PC-9 (cell line): ENCODE data around the gene DVL1. TPM values are rescaled to one million over a fixed set of nuclear protein-coding genes. Genes with fewer than 3 reads are reported as not detected.

Experiments
- BruUV-seq: library from RNA; stranded (reverse); fragments of 400-500 nt; replicated peaks from 2 replicates; lab custom pipeline; 2021; lab: Mats Ljungman, UMichigan
- CTCF ChIA-PET: fragments of 300-600 bp; sonication (Branson Sonifier 250); formaldehyde crosslinking; loops from one replicate; lab custom pipeline; 2022; ENCODE audit warnings: antibody characterized with exemption; lab: Charles Lee
- POLR2A ChIA-PET: fragments of 300-600 bp; sonication (Branson Sonifier 250); formaldehyde crosslinking; loops from one replicate; lab custom pipeline; 2022; ENCODE audit warnings: antibody characterized with exemption; ENCODE audit not compliant: unreplicated experiment; lab: Charles Lee
- DNase-seq, 2 experiments: peaks; one replicate each; pipeline versions ENCODE4 v3.0.0 to v3.0.0-alpha.2; 2015 to 2022; ENCODE audit warnings: mixed read lengths in 1 of 2
- H2AFZ ChIP-seq: fragments of 200-600 bp; sonication (generic); 2 replicates; pipeline ENCODE4 v1.8.1; 2017; ENCODE audit warnings: antibody characterized with exemption
- H3F3A ChIP-seq: fragments of 200-600 bp; sonication (generic); 2 replicates; pipeline ENCODE4 v1.8.1; 2017; ENCODE audit warnings: antibody characterized with exemption, mild to moderate bottlenecking, low read depth; ENCODE audit not compliant: insufficient read depth
- H3K27ac ChIP-seq: fragments of 200-600 bp; sonication (generic); 2 replicates; pipeline ENCODE4 v1.6.1; 2016; ENCODE audit warnings: mixed run types
- H3K27me3 ChIP-seq: fragments of 200-600 bp; sonication (generic); 2 replicates; pipeline ENCODE4 v1.6.1; 2016; ENCODE audit warnings: low read depth, mixed run types; ENCODE audit not compliant: insufficient read depth
- H3K36me3 ChIP-seq: fragments of 200-600 bp; sonication (generic); 2 replicates; pipeline ENCODE4 v1.6.1; 2016; ENCODE audit warnings: low read depth, mixed run types
- H3K4me1 ChIP-seq: fragments of 200-600 bp; sonication (generic); replicated peaks from 2 replicates; pipeline ENCODE4 v1.6.1; 2016; ENCODE audit warnings: mixed run types; ENCODE audit not compliant: insufficient read depth
- H3K4me2 ChIP-seq: fragments of 200-600 bp; sonication (generic); 2 replicates; pipeline ENCODE4 v1.6.1; 2017; ENCODE audit warnings: mixed run types
- H3K4me3 ChIP-seq: fragments of 200-600 bp; sonication (generic); 2 replicates; pipeline ENCODE4 v1.6.1; 2016; ENCODE audit warnings: mixed run types
- H3K79me2 ChIP-seq: fragments of 200-600 bp; sonication (generic); 2 replicates; pipeline ENCODE4 v1.6.1; 2017; ENCODE audit warnings: low read depth, mixed run types
- H3K9me2 ChIP-seq: fragments of 200-600 bp; sonication (generic); 2 replicates; pipeline ENCODE4 v1.8.1; 2017; ENCODE audit warnings: mild to moderate bottlenecking; ENCODE audit not compliant: insufficient read depth
- H3K9me3 ChIP-seq: fragments of 200-600 bp; sonication (generic); 2 replicates; pipeline ENCODE4 v1.8.1; 2016; ENCODE audit warnings: low read depth; ENCODE audit not compliant: insufficient read depth
- H4K20me1 ChIP-seq: fragments of 200-600 bp; sonication (generic); 2 replicates; pipeline ENCODE4 v1.8.1; 2017; ENCODE audit not compliant: insufficient read depth
- CTCF ChIP-seq: fragments of 200-600 bp; sonication (generic); conservative IDR thresholded peaks from 2 replicates; pipeline ENCODE4 v1.6.1; 2017; ENCODE audit warnings: mixed run types, antibody characterized with exemption, mild to moderate bottlenecking, moderate library complexity
- EZH2 ChIP-seq: fragments of 200-600 bp; sonication (generic); IDR thresholded peaks from 2 replicates; pipeline ENCODE4 v1.8.0; 2017; ENCODE audit warnings: antibody characterized with exemption, low read depth
- intact Hi-C: fragments of 100-400 bp; cut with micrococcal nuclease; formaldehyde crosslinking; loops from one replicate; pipeline ENCODE4 v1.10.0; 2022; ENCODE audit not compliant: unreplicated experiment
- total RNA-seq: library from RNA; stranded (reverse); gene quantifications from 2 replicates; pipeline ENCODE4 v1.2.3, GENCODE V29; 2021

Gene DVL1
- total RNA-seq, 1 experiment from 2014 or later, result 95.8 TPM

- no peaks in the 10 kb centered on the region for H3K9me3 ChIP-seq
- H3K4me2 ChIP-seq, result peak overlapping the region; percentile 65
- no peaks in the 10 kb centered on the region for H3F3A ChIP-seq
- no peaks in the 10 kb centered on the region for H3K36me3 ChIP-seq
- H3K4me3 ChIP-seq, result no peak overlapping the region
- H2AFZ ChIP-seq, result no peak overlapping the region
- no peaks in the 10 kb centered on the region for H4K20me1 ChIP-seq
- no peaks in the 10 kb centered on the region for H3K79me2 ChIP-seq
- H3K27me3 ChIP-seq, result no peaks in the 10 kb centered on the region
- intact Hi-C loops, result loop anchor here (2.0 to 5.0 kb wide), 2 partner anchors 168 to 309 kb away; partner anchors contain the start of gene PERM1
- H3K27ac ChIP-seq, result no peak overlapping the region
- no peaks in the 10 kb centered on the region for H3K9me2 ChIP-seq
- TF ChIP-seq EZH2, result no peak
- no peak for TF ChIP-seq CTCF
- ChIA-PET CTCF (interaction anchor here (0.6 to 1.2 kb wide), 5 partner anchors 9 to 170 kb away, joined by 3 to 7 read pairs (median 4); no protein-coding TSS in a partner anchor), POLR2A (interaction anchor here (0.6 kb wide), 2 partner anchors 14 to 18 kb away, joined by 3 to 16 read pairs; no protein-coding TSS in a partner anchor)
- H3K4me1 ChIP-seq, result peaks cover 16% of the 10 kb centered on the region
- DNase-seq, result peak in 1 of 2 experiments; percentile 64
- BruUV-seq, result no TSS peak
Measured at GRCh38 chr1:1291023-1291528, 58.1 kb downstream of the DVL1 start.

DNA sequence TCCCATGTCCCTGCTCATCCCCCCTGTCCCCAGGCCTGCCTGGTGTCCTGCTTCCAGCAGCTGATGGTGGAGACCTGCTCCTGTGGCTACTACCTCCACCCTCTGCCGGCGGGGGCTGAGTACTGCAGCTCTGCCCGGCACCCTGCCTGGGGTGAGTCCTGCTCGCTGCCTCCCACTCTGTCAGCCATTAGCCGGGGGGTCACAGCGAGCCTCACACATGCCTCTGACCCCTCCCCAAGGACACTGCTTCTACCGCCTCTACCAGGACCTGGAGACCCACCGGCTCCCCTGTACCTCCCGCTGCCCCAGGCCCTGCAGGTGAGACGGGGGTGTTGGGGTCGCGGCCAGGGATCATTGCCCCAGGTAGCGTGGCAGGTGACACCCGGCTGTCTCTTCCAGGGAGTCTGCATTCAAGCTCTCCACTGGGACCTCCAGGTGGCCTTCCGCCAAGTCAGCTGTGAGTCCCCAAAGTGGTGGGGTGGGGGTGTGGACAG is 58.9 kb downstream of the DVL1 start:
- intact Hi-C loops, result loop anchor here (2.0 to 5.0 kb wide), 2 partner anchors 167 to 308 kb away; partner anchors contain the start of gene PERM1
- peak; percentile 56 to 78 for DNase-seq
- H3K9me2 ChIP-seq, result no peaks in the 10 kb centered on the region
- H3K79me2 ChIP-seq, result no peaks in the 10 kb centered on the region
- ChIA-PET CTCF (interaction anchor here (0.6 to 0.7 kb wide), 3 partner anchors 9 to 221 kb away, joined by 3 to 4 read pairs (median 3); partner anchors contain the start of gene RNF223), POLR2A (interaction anchor here (0.6 kb wide), 1 partner anchor 15 kb away, joined by 3 read pairs; no protein-coding TSS in a partner anchor)
- no peak for TF ChIP-seq EZH2
- peak; percentile 80 for TF ChIP-seq CTCF
- H3K4me1 ChIP-seq, result peaks cover 16% of the 10 kb centered on the region
- no peak overlapping the region for H3K4me3 ChIP-seq
- no peaks in the 10 kb centered on the region for H3K9me3 ChIP-seq
- H3K4me2 ChIP-seq, result peak overlapping the region; percentile 65; the same call in 1 of the 2 replicates
- H2AFZ ChIP-seq, result no peak overlapping the region
- no peaks in the 10 kb centered on the region for H3K27me3 ChIP-seq
- no peaks in the 10 kb centered on the region for H4K20me1 ChIP-seq
- no peaks in the 10 kb centered on the region; the same call in 1 of the 2 replicates for H3F3A ChIP-seq
- no peak overlapping the region for H3K27ac ChIP-seq
- no peaks in the 10 kb centered on the region for H3K36me3 ChIP-seq
- no TSS peak for BruUV-seq

DNA sequence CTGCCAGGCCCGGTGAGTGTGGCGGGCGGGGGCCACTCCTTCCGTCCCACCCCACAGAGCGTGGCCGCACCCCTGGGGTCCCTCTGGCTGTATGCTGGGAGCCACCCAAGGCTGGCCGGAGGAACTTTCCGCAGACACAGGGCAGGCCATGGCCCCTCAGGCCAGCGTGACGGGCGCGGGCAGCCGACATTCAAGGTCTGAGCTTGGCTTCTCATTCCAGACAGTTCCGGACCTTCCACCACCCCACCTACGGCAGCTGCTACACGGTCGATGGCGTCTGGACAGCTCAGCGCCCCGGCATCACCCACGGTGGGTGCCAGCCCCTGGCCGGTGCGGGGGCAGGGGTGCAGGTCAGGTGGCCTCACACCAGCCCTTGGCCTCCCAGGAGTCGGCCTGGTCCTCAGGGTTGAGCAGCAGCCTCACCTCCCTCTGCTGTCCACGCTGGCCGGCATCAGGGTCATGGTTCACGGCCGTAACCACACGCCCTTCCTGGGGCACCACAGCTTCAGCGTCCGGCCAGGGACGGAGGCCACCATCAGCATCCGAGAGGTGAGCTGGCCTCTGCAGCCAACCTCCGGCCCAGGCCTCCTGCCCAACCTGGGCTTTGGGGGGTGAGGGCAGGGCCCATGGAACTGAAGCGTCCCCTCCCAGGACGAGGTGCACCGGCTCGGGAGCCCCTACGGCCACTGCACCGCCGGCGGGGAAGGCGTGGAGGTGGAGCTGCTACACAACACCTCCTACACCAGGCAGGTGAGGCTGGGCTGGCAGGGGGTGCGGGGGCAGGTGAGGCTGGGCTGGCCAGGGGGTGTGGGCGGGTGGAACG is 61.7 kb downstream of the DVL1 start:
- peaks cover 20% of the 10 kb centered on the region for H3K4me1 ChIP-seq
- no peaks in the 10 kb centered on the region for H3K36me3 ChIP-seq
- H2AFZ ChIP-seq, result no peak overlapping the region
- H3K4me3 ChIP-seq, result no peak overlapping the region
- H3K9me3 ChIP-seq, result no peaks in the 10 kb centered on the region
- no peak overlapping the region for H3K27ac ChIP-seq
- intact Hi-C loops, result no loop called here
- no peaks in the 10 kb centered on the region for H4K20me1 ChIP-seq
- ChIA-PET POLR2A (no interaction called here), CTCF (no interaction called here)
- peaks cover 10% of the 10 kb centered on the region; the same call in 1 of the 2 replicates for H3F3A ChIP-seq
- no peak for TF ChIP-seq EZH2
- TF ChIP-seq CTCF, result no peak
- no peak for DNase-seq
- no peaks in the 10 kb centered on the region for H3K27me3 ChIP-seq
- no peak overlapping the region for H3K4me2 ChIP-seq
- no peaks in the 10 kb centered on the region for H3K9me2 ChIP-seq
- BruUV-seq, result no TSS peak
- no peaks in the 10 kb centered on the region for H3K79me2 ChIP-seq
